K562 (cell line): ENCODE data around the gene DET1. TPM values are rescaled to one million over a fixed set of nuclear protein-coding genes. Genes with fewer than 3 reads are reported as not detected.

ENCODE experiments used
- CXXC5 ChIP-seq: fragments of 250-450 bp; sonication (Bioruptor Pico); IDR thresholded peaks from 2 replicates; pipeline ENCODE4 v1.8.0; 2022; ENCODE audit warnings: inconsistent platforms, mild to moderate bottlenecking, moderate library complexity
- DNMT1 ChIP-seq: fragments of 450-650 bp; IDR thresholded peaks from 2 replicates; pipeline ENCODE4 v1.6.1; 2016; ENCODE audit warnings: antibody characterized with exemption, mild to moderate bottlenecking
- HOXB6 ChIP-seq: fragments of 250-450 bp; sonication (Bioruptor Pico); IDR thresholded peaks from 2 replicates; pipeline ENCODE4 v1.5.1; 2022; ENCODE audit warnings: mild to moderate bottlenecking, borderline replicate concordance
- HSF4 ChIP-seq: fragments of 250-450 bp; sonication (Bioruptor Pico); IDR thresholded peaks from 2 replicates; pipeline ENCODE4 v2.1.2; 2022; ENCODE audit warnings: mild to moderate bottlenecking, moderate library complexity, borderline replicate concordance
- NFE2L1 ChIP-seq: fragments of 450-650 bp; IDR thresholded peaks from 2 replicates; pipeline ENCODE4 v1.6.1; 2016; ENCODE audit warnings: missing genetic modification characterization, low read depth, mild to moderate bottlenecking, missing compliant biosample characterization, moderate library complexity, borderline replicate concordance
- RAD21 ChIP-seq, 2 experiments: fragments of 250-450 bp in 1 of 2; fragments of 450-650 bp in 1 of 2; sonication (Bioruptor Pico) in 1 of 2; formaldehyde crosslinking in 1 of 2; IDR thresholded peaks in 1 of 2; conservative IDR thresholded peaks in 1 of 2; 2 replicates each; pipeline versions ENCODE4 v1.4.0 to v1.8.0; 2020 to 2022; ENCODE audit warnings: mild to moderate bottlenecking in 2 of 2, moderate library complexity in 1 of 2
- SRSF3 ChIP-seq: fragments of 200-400 bp; formaldehyde crosslinking; IDR thresholded peaks from 2 replicates; pipeline ENCODE4 v1.6.1; 2016; ENCODE audit warnings: mild to moderate bottlenecking, low read length, moderate library complexity; ENCODE audit not compliant: insufficient read depth
- TAF7 ChIP-seq: fragments of 450-650 bp; IDR thresholded peaks from 2 replicates; pipeline ENCODE4 v1.6.1; 2016; ENCODE audit warnings: missing genetic modification characterization, missing compliant biosample characterization
- polyA plus RNA-seq, 8 experiments: library from polyadenylated mRNA; depleted of rRNA in 4 of 8; stranded (reverse) in 5 of 8; unstranded in 3 of 8; fragments of >200 nt; fragmentation: Nextera tagmentation in 2 of 8; fragmentation: Illumina TruSeq in 1 of 8; extraction: Ambion mirVana in 2 of 8; extraction: Trizol in 1 of 8; gene quantifications; 2 replicates each; pipeline versions ENCODE4 v1.2.1 to v1.2.3, GENCODE V29; 2011 to 2014; ENCODE audit warnings: inconsistent platforms in 1 of 8, missing spikeins in 1 of 8
- total RNA-seq, 7 experiments: library from RNA; depleted of rRNA in 6 of 7; stranded (reverse); fragments of >200 nt in 6 of 7; fragmentation: Illumina TruSeq in 2 of 7; extraction: Trizol in 2 of 7; gene quantifications; 2 replicates each; pipeline versions ENCODE4 v1.2.1 to v1.2.3, GENCODE V29; 2011 to 2021; ENCODE audit warnings: low replicate concordance in 1 of 7
- TF ChIP-seq, protein P1 (sequence below): sonication (generic); formaldehyde crosslinking; IDR thresholded peaks from 2 replicates; pipeline ENCODE4 v1.8.1; 2023; ENCODE audit warnings: mild to moderate bottlenecking, missing genetic modification reagents
- TF ChIP-seq, protein P2 (sequence below), 2 experiments: IDR thresholded peaks; 2 replicates each; pipeline ENCODE4 v1.6.1; 2011; ENCODE audit warnings: borderline replicate concordance in 1 of 2, control low read depth in 1 of 2, low read depth in 1 of 2, low read length in 1 of 2, mild to moderate bottlenecking in 1 of 2, mixed read lengths in 1 of 2, moderate library complexity in 1 of 2; ENCODE audit not compliant: insufficient read depth in 1 of 2, insufficient read length in 1 of 2, poor library complexity in 1 of 2, severe bottlenecking in 1 of 2; ENCODE audit errors: extremely low read depth in 1 of 2
- TF ChIP-seq, protein P3 (sequence below): fragments of 250-450 bp; sonication (Bioruptor Pico); IDR thresholded peaks from 2 replicates; pipeline ENCODE4 v1.5.0; 2020; ENCODE audit warnings: mild to moderate bottlenecking, borderline replicate concordance
- TF ChIP-seq, protein P4 (sequence below): fragments of 250-450 bp; sonication (Bioruptor Pico); IDR thresholded peaks from 2 replicates; pipeline ENCODE4 v1.4.0; 2020; ENCODE audit warnings: borderline replicate concordance
- TF ChIP-seq, protein P5 (sequence below): fragments of 250-450 bp; sonication (Bioruptor Pico); IDR thresholded peaks from 2 replicates; pipeline ENCODE4 v1.8.0; 2021; ENCODE audit warnings: moderate library complexity, mild to moderate bottlenecking, inconsistent platforms

The DET1 gene
- total and polyA plus RNA-seq, 9 of the 15 experiments (the other 6 are each of a cell fraction or from before 2014, with no cell fraction given): 4.2 to 8.1 (median 6.0) TPM

DNA sequence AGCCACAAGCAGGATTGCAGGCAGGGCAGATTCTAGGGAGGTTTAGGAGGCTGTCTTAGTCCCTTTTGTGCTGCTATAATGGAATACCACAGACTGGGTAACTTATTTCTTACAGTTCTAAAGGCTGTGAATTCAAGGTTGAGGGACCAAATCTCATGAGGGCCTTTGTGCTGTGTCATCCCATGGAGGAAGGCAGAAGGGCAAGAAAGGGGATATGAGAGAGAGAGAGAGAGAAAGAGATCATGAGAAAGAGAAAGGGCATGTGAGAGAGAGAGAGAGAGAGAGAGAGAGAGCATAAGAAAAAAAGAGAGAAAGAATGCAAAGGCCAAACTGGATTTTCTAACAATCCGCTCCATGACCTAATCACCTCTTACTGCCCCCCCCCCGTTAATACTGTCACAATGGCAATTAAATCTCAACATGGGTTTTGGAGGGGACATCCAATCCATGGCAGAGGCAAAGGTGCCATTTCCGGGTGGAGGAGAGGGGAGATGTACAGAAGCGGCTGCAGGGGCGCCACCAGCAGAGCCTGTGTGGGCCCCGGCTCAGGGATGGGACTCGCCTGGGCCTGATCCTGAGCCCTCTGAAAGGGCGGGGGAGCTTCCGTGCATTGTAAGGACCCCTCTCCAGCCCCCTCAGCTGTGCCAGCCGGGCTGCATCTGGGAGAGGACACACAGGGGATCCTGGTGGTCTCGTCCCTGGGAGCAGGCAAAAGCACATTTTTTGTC is 58.5 kb downstream of the DET1 start (continued):
- TF ChIP-seq, protein P1, sequence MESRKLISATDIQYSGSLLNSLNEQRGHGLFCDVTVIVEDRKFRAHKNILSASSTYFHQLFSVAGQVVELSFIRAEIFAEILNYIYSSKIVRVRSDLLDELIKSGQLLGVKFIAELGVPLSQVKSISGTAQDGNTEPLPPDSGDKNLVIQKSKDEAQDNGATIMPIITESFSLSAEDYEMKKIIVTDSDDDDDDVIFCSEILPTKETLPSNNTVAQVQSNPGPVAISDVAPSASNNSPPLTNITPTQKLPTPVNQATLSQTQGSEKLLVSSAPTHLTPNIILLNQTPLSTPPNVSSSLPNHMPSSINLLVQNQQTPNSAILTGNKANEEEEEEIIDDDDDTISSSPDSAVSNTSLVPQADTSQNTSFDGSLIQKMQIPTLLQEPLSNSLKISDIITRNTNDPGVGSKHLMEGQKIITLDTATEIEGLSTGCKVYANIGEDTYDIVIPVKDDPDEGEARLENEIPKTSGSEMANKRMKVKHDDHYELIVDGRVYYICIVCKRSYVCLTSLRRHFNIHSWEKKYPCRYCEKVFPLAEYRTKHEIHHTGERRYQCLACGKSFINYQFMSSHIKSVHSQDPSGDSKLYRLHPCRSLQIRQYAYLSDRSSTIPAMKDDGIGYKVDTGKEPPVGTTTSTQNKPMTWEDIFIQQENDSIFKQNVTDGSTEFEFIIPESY (CRISPR knock-in tag): 0 out of 2 replicates have a peak, but pooled peaks have one; percentile 54
- TF ChIP-seq SRSF3 (no peak), RAD21 (CRISPR knock-in tag; conservative IDR thresholded peaks at IDR 0.05 in 1 of 2, IDR thresholded peaks at IDR 0.05 in 1 of 2) (no peak), DNMT1 (no peak), HSF4 (no peak), CXXC5 (CRISPR knock-in tag) (no peak), TAF7 (tag) (no peak), HOXB6 (no peak), NFE2L1 (tag) (peak; percentile 36; the same call in 1 of the 2 replicates)
- TF ChIP-seq, protein P2, sequence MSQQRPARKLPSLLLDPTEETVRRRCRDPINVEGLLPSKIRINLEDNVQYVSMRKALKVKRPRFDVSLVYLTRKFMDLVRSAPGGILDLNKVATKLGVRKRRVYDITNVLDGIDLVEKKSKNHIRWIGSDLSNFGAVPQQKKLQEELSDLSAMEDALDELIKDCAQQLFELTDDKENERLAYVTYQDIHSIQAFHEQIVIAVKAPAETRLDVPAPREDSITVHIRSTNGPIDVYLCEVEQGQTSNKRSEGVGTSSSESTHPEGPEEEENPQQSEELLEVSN (IDR thresholded peaks at IDR 0.05; ENCODE audit: borderline replicate concordance in 1 of 2, extremely low read depth in 1 of 2, insufficient read depth in 1 of 2, insufficient read length in 1 of 2, low read depth in 1 of 2, low read length in 1 of 2, poor library complexity in 1 of 2, severe bottlenecking in 1 of 2): no peak
- TF ChIP-seq, protein P3, sequence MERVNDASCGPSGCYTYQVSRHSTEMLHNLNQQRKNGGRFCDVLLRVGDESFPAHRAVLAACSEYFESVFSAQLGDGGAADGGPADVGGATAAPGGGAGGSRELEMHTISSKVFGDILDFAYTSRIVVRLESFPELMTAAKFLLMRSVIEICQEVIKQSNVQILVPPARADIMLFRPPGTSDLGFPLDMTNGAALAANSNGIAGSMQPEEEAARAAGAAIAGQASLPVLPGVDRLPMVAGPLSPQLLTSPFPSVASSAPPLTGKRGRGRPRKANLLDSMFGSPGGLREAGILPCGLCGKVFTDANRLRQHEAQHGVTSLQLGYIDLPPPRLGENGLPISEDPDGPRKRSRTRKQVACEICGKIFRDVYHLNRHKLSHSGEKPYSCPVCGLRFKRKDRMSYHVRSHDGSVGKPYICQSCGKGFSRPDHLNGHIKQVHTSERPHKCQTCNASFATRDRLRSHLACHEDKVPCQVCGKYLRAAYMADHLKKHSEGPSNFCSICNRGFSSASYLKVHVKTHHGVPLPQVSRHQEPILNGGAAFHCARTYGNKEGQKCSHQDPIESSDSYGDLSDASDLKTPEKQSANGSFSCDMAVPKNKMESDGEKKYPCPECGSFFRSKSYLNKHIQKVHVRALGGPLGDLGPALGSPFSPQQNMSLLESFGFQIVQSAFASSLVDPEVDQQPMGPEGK (CRISPR knock-in tag): no peak
- TF ChIP-seq, protein P4, sequence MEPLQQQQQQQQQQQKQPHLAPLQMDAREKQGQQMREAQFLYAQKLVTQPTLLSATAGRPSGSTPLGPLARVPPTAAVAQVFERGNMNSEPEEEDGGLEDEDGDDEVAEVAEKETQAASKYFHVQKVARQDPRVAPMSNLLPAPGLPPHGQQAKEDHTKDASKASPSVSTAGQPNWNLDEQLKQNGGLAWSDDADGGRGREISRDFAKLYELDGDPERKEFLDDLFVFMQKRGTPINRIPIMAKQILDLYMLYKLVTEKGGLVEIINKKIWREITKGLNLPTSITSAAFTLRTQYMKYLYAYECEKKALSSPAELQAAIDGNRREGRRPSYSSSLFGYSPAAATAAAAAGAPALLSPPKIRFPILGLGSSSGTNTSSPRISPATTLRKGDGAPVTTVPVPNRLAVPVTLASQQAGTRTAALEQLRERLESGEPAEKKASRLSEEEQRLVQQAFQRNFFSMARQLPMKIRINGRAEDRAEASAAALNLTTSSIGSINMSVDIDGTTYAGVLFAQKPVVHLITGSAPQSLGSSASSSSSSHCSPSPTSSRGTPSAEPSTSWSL: no peak
- TF ChIP-seq, protein P5, sequence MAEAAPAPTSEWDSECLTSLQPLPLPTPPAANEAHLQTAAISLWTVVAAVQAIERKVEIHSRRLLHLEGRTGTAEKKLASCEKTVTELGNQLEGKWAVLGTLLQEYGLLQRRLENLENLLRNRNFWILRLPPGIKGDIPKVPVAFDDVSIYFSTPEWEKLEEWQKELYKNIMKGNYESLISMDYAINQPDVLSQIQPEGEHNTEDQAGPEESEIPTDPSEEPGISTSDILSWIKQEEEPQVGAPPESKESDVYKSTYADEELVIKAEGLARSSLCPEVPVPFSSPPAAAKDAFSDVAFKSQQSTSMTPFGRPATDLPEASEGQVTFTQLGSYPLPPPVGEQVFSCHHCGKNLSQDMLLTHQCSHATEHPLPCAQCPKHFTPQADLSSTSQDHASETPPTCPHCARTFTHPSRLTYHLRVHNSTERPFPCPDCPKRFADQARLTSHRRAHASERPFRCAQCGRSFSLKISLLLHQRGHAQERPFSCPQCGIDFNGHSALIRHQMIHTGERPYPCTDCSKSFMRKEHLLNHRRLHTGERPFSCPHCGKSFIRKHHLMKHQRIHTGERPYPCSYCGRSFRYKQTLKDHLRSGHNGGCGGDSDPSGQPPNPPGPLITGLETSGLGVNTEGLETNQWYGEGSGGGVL (CRISPR knock-in tag): no peak
